ENCODE measurements around the gene CD164L2.

DNA sequence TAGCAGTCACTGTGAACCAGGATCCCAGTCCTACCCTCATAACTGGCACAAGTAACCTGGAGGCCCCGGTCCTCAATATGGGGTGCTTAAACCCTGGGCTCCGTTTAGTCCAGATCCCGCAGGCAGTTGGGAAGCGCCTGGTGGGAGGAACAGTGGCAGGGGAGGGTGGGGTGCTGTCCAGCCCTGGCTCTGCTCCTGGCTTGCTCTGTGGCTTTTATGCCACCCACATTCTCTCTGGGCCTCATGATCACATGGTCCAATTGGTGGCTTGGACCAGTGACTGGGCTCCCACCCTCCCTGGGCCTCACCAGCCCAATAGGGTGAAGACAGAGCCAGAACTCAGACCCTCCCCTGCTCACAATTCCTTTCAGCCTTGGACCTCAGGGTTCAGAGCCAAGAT is 2.9 kb downstream of the CD164L2 start:
- TF ChIP-seq CTCF (conservative IDR thresholded peaks at IDR 0.05 in 1 of 2, IDR thresholded peaks at IDR 0.05 in 1 of 2; ENCODE audit: extremely low read depth in 1 of 2, insufficient read depth in 1 of 2, low read depth in 1 of 2, low read length in 2 of 2) = no peak
- no peak for TF ChIP-seq EZH2 (IDR thresholded peaks at IDR 0.05; ENCODE audit: borderline replicate concordance, low read length)

Measured in mammary epithelial cell (primary cell).